ENCODE data around the gene ABTB1. TPM values are rescaled to one million over a fixed set of nuclear protein-coding genes. Genes with fewer than 3 reads are reported as not detected.
A peak's percentile ranks its signal among the peaks of the same experiment; 100 is the strongest.

ABTB1 gene
- polyA plus RNA-seq, 1 donor from 2014 or later, result 2.0 TPM

DNA sequence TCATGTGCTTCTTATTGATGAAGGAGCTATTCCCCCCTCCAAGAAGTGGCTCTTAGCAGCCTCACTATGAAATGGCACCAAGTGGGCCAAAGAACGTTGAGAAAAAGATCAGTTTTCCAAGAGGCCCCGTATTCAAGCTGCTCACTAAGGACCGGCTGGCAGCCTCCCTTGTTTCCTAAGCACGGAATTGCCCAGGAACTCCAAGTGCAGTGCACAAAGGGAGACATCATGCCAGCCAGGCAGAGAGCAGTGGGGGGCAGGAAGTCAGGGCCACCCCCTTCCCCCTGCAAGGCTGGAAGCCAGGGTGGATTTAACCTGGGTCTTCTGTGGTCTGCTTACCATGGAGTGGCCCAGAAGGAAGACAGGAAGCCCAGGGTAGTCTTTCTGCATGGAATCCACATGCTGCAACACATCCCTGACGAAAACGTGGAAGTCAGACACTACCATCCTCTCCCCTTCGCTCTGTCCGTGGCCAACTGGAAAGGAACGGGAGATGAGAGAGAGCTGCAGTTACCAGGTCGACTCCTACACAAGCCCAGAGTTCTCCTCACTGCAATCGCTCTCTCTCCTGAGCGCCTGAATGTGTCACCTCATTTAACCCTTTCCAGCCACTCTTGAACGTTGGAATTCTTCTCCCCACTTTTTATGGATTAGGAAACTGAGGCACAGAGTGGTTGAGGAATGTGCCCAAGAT, 49.5 kb downstream of the ABTB1 start:
- no peaks in the 10 kb centered on the region for H3K9me3 ChIP-seq (ENCODE audit: low read length)
- H3K27me3 ChIP-seq (ENCODE audit: insufficient read depth, low read depth, low read length), result no peaks in the 10 kb centered on the region
- H3K9me2 ChIP-seq (ENCODE audit: insufficient read depth, low read length), result no peaks in the 10 kb centered on the region
- peak overlapping the region; percentile 36 for H3K9ac ChIP-seq (ENCODE audit: low read length)
- no peaks in the 10 kb centered on the region for H3K36me3 ChIP-seq (ENCODE audit: insufficient read depth, low read length)
- H3K79me2 ChIP-seq (replicated peaks; ENCODE audit: insufficient read depth, low read length), result no peaks in the 10 kb centered on the region
- H3K4me2 ChIP-seq (ENCODE audit: low read length), result no peak overlapping the region
- peak overlapping the region; percentile 28 for H3K4me3 ChIP-seq (ENCODE audit: low read length)
- no peaks in the 10 kb centered on the region for H3F3A ChIP-seq (ENCODE audit: insufficient read depth, low read length, poor library complexity, severe bottlenecking)
- H3K27ac ChIP-seq (ENCODE audit: low read length), result peak overlapping the region; percentile 69
- H2AFZ ChIP-seq (ENCODE audit: low read depth, low read length), result no peak overlapping the region
- H4K20me1 ChIP-seq (ENCODE audit: insufficient read depth), result no peaks in the 10 kb centered on the region
- TF ChIP-seq EP300 (conservative IDR thresholded peaks at IDR 0.05; ENCODE audit: poor library complexity, severe bottlenecking) (no peak), CTCF (IDR thresholded peaks at IDR 0.05; ENCODE audit: poor library complexity, severe bottlenecking) (no peak), RAD21 (conservative IDR thresholded peaks at IDR 0.05) (no peak), TAF1 (IDR thresholded peaks at IDR 0.05; ENCODE audit: low read depth) (no peak), EZH2 (IDR thresholded peaks at IDR 0.05; ENCODE audit: borderline replicate concordance, insufficient read depth, low read length, poor library complexity, severe bottlenecking) (no peak)

- H3K9me2 ChIP-seq (ENCODE audit: insufficient read depth, low read length), result no peaks in the 10 kb centered on the region
- peak overlapping the region; percentile 36 for H3K9ac ChIP-seq (ENCODE audit: low read length)
- H3K79me2 ChIP-seq (replicated peaks; ENCODE audit: insufficient read depth, low read length), result no peaks in the 10 kb centered on the region
- TF ChIP-seq EP300 (conservative IDR thresholded peaks at IDR 0.05; ENCODE audit: poor library complexity, severe bottlenecking) (no peak), REST (IDR thresholded peaks at IDR 0.05; ENCODE audit: borderline replicate concordance) (no peak), CTCF (IDR thresholded peaks at IDR 0.05; ENCODE audit: poor library complexity, severe bottlenecking) (no peak), MXI1 (conservative IDR thresholded peaks at IDR 0.05; ENCODE audit: poor library complexity, severe bottlenecking) (no peak), SMC3 (conservative IDR thresholded peaks at IDR 0.05; ENCODE audit: poor library complexity) (peak; percentile 31), RAD21 (conservative IDR thresholded peaks at IDR 0.05) (peak; percentile 9), POLR2AphosphoS5 (IDR thresholded peaks at IDR 0.05) (peak; percentile 6), TAF1 (IDR thresholded peaks at IDR 0.05; ENCODE audit: low read depth) (no peak), EZH2 (IDR thresholded peaks at IDR 0.05; ENCODE audit: borderline replicate concordance, insufficient read depth, low read length, poor library complexity, severe bottlenecking) (no peak)
- H3K4me3 ChIP-seq (ENCODE audit: low read length), result peak overlapping the region; percentile 28
- H4K20me1 ChIP-seq (ENCODE audit: insufficient read depth), result no peaks in the 10 kb centered on the region
- H3K9me3 ChIP-seq (ENCODE audit: low read length), result no peaks in the 10 kb centered on the region
- no peaks in the 10 kb centered on the region for H3K27me3 ChIP-seq (ENCODE audit: insufficient read depth, low read depth, low read length)
- no peak overlapping the region for H3K4me2 ChIP-seq (ENCODE audit: low read length)
- H3K27ac ChIP-seq (ENCODE audit: low read length), result peak overlapping the region; percentile 69
- H3K36me3 ChIP-seq (ENCODE audit: insufficient read depth, low read length), result no peaks in the 10 kb centered on the region
- H2AFZ ChIP-seq (ENCODE audit: low read depth, low read length), result no peak overlapping the region
- H3F3A ChIP-seq (ENCODE audit: insufficient read depth, low read length, poor library complexity, severe bottlenecking), result no peaks in the 10 kb centered on the region
Measured at GRCh38 chr3:127723011-127723567, 50.3 kb downstream of the ABTB1 start.
